Measurements from ENCODE around the gene CACNA1B. TPM values are rescaled to one million over a fixed set of nuclear protein-coding genes. Genes with fewer than 3 reads are reported as not detected.

CACNA1B gene
- total and polyA plus RNA-seq, 8 donors = 0.16 to 1.3 (median 0.31) TPM

- 96 to 98% methylated on average over 39 to 44 of the region's 44 CpGs for WGBS, 2 donors
- intact Hi-C loops (cut with DNase I) = no loop called here
- peak in 1 of 6 donors; percentile 55 for DNase-seq
Observed at GRCh38 chr9:137832830-137833590, 44.6 kb upstream of the CACNA1B start.

GRCh38 chr9:137833721-137834613, 43.6 kb upstream of the CACNA1B start:
- ATAC-seq (no peak), DNase-seq (peak in 1 of 6 donors; percentile 56), FAIRE-seq (no peak)
- no peak overlapping the region for H3K4me3 ChIP-seq
- H3K27me3 ChIP-seq = no peaks in the 10 kb centered on the region
- WGBS, 2 donors = 97 to 98% methylated on average over 69 to 73 of the region's 73 CpGs
- H3K27ac ChIP-seq = no peak overlapping the region
- peaks cover 0 to 21% (median 5%) of the 10 kb centered on the region in 3 donors for H3K36me3 ChIP-seq
- no peak for TF ChIP-seq CTCF (IDR thresholded peaks at IDR 0.05)
- H3K9me3 ChIP-seq = no peaks in the 10 kb centered on the region
- no peaks in the 10 kb centered on the region for H3K4me1 ChIP-seq
- intact Hi-C loops (cut with DNase I) = no loop called here

More at GRCh38 chr9:137832830-137833590, 44.6 kb upstream of the CACNA1B start:
- no peak for TF ChIP-seq CTCF (IDR thresholded peaks at IDR 0.05)
- no peak for ATAC-seq
- H3K4me3 ChIP-seq = no peak overlapping the region
- H3K27me3 ChIP-seq = no peaks in the 10 kb centered on the region
- FAIRE-seq = no peak
- H3K27ac ChIP-seq = no peak overlapping the region
- H3K36me3 ChIP-seq = peaks cover 0 to 21% (median 5%) of the 10 kb centered on the region in 3 donors
- no peaks in the 10 kb centered on the region for H3K9me3 ChIP-seq
- no peaks in the 10 kb centered on the region for H3K4me1 ChIP-seq

GRCh38 chr9:137834846-137835546, 42.6 kb upstream of the CACNA1B start:
- ATAC-seq = no peak

More at GRCh38 chr9:137834846-137835546, 42.6 kb upstream of the CACNA1B start:
- DNase-seq = peak in 1 of 6 donors; percentile 54
- TF ChIP-seq CTCF (IDR thresholded peaks at IDR 0.05) = no peak
- H3K27ac ChIP-seq = no peak overlapping the region
- H3K9me3 ChIP-seq = no peaks in the 10 kb centered on the region
- no peaks in the 10 kb centered on the region for H3K4me1 ChIP-seq
- no peaks in the 10 kb centered on the region for H3K27me3 ChIP-seq
- WGBS, 2 donors = 97 to 98% methylated on average over 66 of the region's 66 CpGs
- H3K36me3 ChIP-seq = peaks cover 0 to 21% (median 5%) of the 10 kb centered on the region in 3 donors
- intact Hi-C loops (cut with DNase I) = no loop called here
- no peak overlapping the region for H3K4me3 ChIP-seq
- no peak for FAIRE-seq

Measured in pancreas (tissue), 10 donors.